Stimulated activated naive CD4-positive, alpha-beta T cell (primary cell): ENCODE data around the gene ETV3.
A peak's percentile ranks its signal among the peaks of the same experiment; 100 is the strongest.

Experiments used
- DNase-seq, 6 experiments: peaks; one replicate each; lab custom pipeline; 2025; lab: John Stamatoyannopoulos, UW

The ETV3 gene

DNA sequence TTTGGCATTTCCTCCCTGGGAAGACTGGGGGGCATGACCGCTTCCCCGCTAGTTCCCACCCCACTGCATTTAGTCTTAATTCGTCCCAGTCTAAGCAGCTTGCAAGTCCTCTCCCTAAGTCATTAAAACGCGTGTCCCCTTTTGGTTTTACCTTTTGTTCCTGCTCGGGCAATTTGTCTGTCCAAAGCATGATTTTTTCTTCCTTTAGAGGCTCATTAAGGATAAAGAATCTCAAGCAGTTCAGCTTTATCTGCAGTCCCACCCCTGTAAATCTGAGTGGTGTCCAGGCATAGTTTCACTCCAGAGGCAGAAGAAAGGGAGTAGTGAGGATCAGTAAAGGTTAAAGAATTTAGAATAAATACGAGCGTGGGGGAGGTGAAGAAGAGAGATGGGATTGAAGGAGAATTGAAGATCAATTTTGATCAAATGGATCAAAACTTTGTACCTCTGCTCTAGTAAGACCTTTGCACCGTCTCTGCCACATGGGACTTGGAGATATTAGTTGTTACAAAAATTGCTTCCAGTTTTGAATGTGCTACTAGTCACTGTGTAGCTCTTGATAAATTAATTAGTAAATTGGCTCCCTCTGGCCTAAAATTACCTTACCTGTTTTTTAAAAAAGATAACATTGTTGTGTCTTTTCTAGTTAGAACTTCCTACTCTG, 989 bp upstream of the ETV3 start:
- no peak for DNase-seq

DNA sequence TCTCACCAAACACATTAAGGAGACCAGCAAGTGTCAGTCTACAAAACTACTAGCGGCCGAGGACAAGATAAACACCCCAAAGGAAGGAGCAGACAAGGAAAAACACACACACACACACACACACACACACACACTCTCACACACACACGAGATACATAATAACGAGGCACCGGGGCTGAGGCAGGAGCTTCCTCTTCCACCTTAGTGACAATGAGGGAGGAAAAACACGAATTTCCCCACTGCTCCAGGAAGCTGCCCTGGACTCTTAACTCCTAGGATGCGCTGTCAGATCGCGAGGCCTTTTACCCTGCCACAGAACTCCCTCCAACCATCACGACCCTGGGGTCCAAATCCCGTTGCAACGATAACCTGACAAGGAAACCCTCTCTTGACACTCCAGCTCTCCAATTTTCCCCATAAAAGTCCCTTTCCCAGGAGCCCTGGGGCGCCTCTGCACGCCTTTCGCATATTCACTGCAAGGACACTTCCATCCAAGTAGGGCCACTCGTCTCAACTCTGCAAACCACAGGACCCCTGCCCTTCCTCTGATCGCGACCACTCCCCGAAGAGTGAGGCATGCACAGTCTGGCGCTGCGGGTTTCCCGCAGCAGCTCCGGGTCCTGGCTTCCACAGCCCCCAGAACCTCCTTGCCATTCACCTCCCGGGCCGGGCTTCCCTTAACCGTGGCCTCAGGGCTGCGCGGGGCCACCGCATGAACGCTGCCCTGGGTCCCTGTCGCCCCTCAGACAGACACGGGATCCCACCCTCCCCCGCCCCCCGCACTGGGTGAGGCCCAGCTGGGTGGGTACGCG, 581 bp downstream of the ETV3 start:
- DNase-seq: peak in 1 of 6 experiments; percentile 37

DNA sequence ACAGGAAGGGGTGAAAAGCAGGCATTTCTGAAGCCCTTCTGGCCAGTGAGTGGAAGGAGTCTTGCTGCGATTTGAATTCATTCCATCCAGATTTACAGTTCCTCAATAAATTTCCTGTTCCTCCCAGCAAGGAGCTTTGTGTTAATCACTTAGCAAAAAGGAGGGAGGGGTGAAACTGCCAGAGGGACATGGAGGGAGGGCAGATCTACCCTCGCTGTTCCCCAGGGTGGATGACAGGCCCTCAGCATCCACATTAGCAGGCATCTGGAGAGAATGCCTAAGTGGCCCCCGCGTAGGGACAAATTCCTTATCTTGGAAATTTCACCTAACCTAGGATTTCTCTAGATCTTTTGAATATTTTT, 1.2 kb downstream of the ETV3 start:
- DNase-seq: no peak

DNA sequence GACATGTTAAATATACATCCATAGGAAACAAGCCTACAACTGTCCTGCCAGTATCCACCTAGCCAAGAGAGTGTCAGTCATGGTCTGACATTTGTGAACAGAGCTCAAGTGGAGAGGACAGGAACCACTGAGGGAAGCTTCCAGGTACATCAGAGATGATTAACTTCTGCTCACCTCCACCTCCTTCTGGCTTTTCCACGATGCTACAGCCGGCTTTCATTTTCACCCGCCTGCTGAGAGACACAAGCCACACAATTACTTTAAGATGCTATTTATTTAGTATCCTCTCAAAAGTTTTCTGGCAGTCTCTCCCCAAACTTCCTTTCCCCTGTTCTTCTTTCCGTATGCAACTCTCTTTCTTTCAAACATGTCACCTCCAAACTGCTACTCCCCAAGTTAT, 2.1 kb downstream of the ETV3 start:
- DNase-seq: no peak

DNA sequence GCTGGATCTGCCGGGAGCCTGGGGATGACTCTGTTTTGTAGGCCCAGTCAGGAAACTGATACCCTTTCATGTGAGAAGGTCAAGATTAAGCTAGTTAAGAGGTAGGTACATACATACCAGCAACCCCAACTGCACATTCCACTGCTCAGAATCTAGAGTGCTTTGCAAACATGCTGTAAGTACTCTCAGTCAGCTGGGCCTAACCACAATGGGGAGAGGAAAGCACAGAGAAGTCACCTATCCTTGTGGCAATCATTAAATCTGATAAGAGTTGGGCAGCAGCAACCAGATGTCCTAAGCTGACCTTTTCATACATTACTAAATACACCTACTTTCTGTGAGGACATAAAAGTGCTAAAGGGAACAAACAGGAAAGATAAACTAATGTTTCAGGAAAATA, 2.5 kb downstream of the ETV3 start:
- no peak for DNase-seq

DNA sequence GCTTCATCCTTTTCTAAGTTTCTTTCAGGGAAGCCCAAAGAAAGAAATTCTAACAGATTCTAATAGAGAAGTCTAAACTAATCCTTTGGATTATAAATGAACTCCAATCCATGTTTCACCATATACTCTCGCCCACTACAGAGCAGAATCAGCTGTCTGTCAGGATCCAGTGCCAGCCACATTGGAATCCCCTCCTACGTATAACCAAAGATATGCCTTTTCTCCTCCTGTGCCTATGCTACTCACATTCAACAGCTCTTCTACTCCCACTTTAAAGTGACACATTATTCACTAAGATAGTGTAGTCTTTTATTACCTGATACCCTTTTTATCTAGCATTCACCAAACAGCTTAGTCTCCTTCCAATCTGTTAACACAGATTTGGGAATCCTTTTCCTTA, 3.1 kb downstream of the ETV3 start:
- no peak for DNase-seq

DNA sequence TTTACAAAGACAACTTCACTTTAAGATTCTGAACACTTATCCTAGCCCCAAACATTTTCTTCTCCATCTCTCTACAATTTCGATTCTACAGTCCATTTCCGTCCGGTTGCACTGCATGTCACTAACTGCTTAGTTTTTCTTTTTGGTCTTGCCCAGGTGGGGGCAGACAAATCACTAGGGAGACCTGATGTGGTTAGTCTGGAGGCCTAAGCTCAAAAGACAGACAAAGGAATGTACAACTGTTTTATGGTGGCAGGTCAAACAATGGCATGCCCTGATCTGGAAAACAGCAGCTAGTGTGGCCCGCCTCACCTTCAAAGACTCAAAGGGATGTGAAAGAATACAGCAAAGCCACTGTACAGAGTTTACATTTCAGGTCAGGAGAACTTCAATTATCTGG, 3.8 kb downstream of the ETV3 start:
- DNase-seq: no peak

DNA sequence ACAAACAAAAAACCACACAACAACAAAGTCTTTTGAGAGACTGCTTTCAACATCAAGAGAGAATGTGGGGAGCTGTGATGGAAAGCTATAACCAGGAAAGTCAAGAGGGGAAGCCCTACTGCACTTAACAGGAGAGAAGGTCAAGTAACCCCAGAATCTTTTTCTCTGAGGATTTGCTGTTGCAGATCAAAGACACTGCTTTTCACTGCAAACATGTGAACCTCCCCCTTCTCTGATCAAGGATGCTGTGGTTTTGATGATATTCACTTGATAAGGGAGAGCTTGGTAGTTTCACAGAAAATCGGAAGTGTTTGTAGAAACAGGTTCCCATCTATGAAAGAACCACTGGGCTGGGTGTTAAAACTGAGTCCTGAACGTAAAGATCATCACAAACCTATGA, 4.8 kb downstream of the ETV3 start:
- peak in 3 of 6 experiments; percentile 68 to 74 (median 71) for DNase-seq

DNA sequence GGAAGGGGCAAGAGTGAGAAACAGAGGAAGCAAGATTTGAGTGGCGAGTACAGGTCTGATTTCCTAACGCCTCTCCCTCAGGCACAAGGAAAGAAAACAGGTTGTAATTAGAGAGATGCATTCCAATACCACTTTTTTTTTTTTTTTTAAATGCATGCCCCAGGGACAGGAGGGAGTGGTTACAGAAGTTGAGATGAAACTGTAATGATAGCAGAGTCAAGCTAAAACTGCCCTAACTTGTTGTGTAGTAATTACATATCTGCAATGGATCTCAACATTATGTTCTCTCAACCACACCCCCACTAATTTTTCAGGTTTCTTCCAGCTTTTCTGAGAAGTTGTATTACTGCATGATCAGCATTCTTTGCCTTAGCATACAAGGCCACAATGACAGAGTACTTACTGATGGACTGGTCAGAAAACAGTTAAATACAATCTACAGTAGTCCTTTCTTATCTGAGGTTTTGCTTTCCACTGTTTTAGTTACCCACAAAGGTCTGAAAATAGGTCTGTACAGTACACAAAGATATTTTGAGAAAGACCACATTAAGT, 5.5 kb downstream of the ETV3 start:
- no peak for DNase-seq

DNA sequence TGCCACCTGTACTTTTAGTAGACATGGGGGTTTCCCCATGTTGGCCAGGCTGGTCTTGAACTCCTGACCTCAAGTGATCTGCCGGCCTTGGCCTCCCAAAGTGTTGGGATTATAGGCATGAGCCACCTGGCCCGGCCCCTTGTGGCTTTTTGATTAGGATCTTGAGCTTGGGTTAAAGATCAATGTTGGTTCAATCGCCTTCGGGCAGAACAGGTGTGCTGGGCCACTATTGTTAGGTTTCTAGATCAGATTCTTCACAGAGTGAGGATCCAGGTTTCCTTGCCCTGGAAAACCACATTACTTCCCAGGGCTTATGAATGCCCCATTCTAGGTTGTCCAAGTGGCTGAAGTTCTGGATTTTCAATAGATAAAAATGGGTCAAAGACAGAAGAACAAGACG, 6.1 kb downstream of the ETV3 start:
- no peak for DNase-seq

DNA sequence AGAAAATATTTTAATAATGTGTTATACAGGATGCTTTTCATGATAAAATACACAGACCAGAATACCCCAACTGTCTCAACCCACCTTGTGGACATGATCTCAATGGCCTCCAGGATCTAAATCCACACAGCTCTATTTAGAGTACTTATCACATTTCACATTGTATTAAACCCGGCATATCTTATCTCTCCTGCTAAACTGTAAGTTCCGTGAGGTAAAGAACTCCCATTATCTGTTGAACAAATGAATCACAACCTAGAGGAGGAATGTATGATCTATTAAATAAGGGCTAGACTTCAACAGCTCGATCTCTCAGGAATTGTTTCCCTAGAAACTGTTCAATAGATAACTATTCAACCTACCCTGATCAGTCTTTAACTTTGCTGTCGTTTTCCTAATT, 6.9 kb downstream of the ETV3 start:
- no peak for DNase-seq

DNA sequence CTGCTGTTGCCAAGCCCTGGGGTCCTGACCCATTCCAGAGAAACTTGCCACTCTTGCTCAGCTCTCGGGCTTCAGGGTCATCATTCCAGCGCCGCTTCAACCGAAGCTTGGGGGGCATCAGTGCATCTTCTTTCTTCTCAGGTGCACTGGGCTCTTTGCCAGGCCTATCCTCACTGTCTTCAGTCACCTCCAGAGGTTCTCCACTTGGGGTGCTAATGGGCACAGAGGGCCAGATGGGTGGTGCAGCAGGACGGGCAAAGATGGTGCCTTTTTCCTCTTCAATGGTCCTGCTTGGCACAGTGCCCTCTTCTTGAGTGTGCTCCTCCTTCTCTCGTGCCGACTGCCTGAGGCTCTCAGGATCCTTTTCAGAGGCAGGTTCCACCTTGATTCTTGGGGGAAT, 13.3 kb downstream of the ETV3 start:
- DNase-seq: no peak

DNA sequence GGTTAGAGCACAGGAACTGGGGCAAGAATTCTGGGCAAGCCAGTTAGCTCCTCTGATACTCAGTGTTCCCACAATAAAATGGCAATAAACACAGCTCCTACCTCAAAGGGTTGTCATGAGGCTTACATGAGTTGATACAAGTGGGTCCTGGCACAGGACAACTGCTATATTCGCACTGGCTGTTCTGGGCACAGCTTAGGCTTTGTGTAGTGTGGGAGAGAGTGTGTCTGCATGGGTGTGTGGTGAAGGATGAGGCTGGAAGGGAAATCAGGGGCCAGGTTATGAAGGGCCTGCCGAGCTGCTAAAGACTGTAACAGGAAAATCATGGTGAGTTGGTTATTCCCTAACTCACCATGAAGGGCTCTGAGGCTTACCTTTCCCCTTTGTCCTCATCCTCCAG, 18.7 kb downstream of the ETV3 start:
- DNase-seq: no peak

DNA sequence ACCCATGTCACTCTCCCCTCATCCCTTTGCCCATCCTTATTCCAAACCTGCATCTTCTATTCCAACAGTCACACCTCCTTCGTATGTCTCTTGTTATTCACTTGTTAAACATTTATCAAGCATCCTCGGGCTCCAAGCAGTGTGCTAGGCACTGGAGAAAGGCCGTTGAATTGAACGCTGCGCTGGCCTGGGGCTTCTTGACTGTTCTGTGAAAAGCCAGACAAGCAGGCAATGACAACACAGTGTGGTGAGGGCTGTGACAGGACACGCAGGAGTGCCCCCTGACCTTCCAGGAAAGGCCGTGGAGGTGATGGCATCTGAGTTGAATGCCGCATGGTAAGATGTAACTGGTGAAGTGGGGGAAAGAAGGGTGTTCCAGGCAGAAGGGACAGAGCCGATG, 19.2 kb downstream of the ETV3 start:
- DNase-seq: no peak

DNA sequence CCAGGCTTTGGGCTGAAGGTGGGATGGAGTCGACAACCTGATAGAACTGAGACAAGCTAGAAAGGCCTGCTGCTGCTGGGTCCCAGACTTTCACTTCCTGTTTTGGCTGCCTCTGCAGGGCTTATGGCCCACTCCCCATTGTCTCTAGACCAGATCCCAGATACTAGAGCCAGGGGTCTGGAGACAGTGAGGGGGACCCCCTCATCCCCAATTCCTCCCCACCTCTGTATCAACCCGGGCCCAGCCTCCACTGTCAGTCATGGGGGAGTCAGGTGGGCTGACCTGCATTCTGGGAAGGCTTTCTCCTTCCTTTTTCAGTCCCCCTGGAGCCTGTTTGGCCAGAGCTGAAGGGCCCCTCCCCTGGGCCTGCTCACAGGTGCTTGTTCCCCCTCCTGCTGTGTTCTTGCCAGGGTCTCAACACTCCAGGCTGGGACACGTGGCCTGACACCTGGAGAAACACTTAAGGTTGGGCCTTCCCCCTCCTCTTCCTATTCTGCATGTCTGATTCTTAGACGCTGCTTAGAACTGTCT, 20.6 kb downstream of the ETV3 start:
- no peak for DNase-seq

DNA sequence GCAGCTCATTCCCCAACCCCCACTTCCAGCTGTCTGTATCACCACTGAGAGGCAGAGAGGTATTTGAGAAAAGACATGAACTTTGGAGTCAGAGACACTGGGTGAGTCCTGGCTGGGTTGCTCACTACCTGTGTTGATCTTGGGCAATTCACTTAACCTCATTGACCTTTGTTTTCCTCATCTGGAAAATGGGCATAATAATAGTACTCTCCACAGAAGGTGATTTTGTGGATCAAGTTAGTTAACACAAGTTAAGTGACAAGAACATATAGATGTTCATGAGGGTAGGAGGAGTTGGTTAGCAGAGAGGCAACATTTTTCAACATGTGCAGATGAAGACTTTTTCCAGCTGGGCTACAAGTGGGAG, 21.5 kb downstream of the ETV3 start:
- no peak for DNase-seq

DNA sequence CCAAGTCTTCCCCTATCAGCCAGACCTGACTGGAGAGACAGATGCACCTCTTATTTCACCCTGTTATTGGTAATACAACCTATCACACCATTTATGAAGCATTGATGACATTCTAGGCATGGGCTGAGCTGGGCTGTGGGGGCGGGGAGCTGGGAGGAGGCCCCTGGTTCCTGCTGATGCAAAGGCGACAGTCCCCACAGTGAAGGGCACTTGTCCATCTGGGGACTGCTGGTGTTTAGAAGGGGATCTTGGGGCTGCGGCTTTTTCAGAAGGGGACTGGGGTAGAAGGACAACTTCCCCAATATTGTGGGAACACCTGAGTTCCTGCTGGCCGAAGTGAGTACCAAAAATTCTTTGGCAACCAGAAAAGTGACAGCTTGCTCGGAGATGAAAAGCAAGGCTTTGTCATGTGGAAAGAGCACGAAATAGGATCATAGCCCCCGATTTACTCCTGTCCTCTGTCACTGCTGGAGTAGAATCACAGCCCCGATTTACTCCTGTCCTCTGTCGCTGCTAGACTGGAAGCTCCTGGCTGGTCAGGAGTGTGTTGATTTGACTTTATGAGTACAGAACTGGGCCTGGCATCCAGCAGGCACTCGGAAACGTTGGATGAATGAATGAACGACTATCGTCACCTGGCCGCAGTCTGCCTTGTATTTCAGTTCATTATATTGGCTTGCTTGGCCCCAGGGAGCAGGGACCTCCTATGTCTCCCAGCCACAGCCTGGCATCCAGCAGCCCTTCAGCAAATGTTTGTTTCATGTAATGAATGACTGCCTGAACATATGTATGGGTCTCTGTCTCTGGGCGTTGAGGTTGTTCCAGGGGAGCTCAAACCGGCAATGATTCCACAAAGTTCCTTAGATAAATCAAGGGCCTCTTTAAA, 22.1 kb downstream of the ETV3 start:
- DNase-seq: no peak

DNA sequence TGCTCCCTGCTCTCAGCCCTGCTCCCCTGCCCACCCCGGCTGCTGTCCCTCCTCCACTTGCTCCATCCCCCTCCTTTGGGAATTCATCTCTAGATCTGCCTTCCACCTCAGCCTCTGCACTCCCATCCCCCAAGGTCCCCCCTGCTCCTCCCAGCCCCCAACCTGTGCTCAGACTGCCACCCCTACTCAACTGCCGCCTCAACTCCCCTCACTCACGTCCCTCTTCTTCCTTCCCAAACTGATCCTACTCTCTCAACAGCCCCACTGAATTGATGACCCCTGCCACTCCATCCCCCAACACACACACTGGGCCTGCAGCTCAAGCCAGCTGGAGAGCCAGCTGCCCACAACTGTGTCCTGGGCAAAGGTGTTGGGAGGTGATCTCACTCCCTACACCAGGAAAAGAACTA, 22.8 kb downstream of the ETV3 start:
- DNase-seq: no peak

DNA sequence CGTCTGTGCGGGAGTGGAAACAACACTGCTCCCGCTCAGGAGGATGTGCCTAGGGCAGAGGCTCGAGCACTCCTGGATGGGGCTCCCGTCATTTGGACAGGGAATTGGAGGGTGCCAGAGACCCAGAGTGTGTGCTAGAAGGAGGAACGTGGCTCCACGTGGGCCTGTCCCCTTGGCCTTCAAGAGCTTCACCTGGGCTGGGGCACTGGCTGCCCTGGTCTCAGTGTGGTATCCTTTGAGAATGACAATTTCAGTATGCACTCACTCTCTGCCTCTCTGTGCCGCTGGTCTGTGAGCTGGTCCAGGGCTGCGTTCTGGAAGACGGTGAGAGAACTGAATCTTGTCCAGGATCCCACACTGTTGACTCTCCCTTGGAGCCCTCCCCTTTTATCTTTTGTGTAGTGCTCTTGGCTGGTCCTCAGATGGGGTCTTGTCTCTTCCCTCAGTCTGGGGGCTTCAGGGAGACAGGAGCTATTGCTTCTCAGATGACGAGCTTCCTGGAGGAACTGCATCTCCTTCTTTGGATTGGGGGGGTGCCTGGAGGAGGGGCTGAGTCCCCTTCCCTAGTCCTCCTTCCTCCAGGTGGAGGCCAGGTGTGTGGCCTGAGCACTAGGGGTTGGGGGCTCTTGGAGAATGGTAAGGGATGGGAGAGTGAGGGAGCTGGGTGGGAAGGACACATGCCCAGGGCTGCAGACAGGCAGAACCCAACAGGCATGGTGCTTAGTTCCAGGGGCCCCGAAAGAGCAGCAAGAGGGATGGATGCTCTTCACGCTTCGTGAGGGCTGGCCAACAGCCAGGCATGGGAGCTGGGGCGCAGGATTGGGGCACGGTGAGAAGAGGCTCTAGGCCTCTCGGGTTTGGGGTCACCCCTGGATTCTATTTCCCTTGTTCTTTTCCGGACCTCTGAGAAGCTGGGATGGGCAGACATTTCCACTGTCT, 23.7 kb downstream of the ETV3 start:
- DNase-seq: no peak

DNA sequence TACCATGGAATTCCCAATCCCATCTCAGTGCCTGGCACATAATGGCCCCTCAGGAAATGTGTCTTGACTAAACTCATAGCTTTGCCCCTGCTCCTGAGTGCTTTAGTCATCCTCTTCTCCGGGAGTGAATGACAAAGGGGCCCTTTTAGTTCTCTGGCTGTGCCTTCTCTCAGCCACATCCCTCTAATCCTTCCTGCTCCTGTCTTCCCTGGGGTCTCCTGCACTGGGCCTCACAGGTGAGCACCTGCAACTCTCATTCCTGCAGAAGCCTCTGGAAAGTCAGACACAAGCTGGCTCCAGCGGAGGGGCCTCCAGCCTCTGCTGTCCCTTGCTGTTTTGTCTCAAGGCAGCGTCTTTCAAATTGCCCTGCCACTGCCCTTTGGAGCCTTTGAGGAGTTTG, 24.6 kb downstream of the ETV3 start:
- DNase-seq: no peak

DNA sequence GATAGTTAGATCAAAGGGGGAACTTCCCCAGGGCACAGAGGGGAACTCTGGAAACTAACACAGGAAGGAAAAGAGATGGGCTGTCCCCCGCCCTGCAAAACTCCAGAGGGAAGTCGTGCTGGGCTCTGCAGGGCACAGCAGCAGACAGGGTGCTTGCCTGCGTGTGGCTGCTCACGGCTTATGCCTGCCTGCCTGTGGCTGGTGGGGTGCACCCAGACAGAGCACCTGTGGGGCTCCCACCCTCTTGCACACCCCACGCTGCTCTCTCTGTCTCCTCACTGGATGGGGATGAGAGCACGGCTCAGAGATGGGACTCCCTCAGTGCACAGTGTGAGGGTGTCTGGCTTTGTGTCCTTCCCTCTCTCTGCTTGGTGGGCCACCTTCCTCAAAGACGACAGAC, 25.1 kb downstream of the ETV3 start:
- no peak for DNase-seq
